GM12875 (cell line): ENCODE results near the gene CHD6.

ENCODE experiments used
- H3K4me3 ChIP-seq: one replicate; pipeline ENCODE4 v1.5.1; 2011; ENCODE audit warnings: low read depth, low read length, control low read depth
- TF ChIP-seq, protein P1 (sequence below): IDR thresholded peaks from 2 replicates; pipeline ENCODE4 v1.5.1; 2011; ENCODE audit warnings: low read depth, mild to moderate bottlenecking, control low read depth, inconsistent platforms, low read length, moderate library complexity, borderline replicate concordance; ENCODE audit not compliant: insufficient read depth

CHD6 gene

DNA sequence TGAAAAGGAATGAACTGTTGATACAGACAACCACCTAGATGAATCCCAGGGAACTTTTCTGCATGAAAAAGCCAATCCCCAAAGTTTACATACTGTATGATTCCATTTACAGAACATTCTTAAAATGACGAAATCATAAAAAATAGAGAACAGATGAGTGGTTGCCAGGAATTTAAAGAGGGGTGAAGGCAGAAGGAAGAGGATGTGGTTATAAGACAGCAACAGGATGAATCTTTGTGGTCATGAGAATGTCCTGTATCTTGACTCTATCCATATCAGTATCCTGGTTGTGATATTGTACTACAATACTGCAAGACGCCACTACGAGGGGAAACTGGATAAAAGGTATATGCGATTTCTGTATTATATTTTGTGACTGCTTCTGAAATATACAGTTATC is 181.5 kb downstream of the CHD6 start:
- TF ChIP-seq, protein P1, sequence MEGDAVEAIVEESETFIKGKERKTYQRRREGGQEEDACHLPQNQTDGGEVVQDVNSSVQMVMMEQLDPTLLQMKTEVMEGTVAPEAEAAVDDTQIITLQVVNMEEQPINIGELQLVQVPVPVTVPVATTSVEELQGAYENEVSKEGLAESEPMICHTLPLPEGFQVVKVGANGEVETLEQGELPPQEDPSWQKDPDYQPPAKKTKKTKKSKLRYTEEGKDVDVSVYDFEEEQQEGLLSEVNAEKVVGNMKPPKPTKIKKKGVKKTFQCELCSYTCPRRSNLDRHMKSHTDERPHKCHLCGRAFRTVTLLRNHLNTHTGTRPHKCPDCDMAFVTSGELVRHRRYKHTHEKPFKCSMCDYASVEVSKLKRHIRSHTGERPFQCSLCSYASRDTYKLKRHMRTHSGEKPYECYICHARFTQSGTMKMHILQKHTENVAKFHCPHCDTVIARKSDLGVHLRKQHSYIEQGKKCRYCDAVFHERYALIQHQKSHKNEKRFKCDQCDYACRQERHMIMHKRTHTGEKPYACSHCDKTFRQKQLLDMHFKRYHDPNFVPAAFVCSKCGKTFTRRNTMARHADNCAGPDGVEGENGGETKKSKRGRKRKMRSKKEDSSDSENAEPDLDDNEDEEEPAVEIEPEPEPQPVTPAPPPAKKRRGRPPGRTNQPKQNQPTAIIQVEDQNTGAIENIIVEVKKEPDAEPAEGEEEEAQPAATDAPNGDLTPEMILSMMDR: no peak

DNA sequence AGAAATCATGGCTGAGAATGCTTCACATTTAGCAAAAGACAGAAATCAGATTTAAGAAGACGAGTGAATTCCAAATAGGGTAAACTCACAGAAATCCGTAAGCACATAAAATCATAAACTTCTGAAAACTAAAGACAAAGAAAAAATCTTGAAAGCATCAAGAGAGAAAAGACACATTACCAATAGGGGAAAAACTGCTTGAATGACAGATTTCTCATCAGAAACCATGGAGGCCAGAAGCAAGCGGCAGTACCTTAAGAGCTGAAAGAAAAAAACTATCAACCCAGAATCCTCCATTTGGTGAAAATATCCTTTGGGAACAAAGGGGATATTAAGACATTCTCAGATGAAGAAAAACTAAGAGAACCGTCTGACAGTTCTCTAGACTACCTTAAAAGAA is 185.0 kb downstream of the CHD6 start:
- no peak overlapping the region for H3K4me3 ChIP-seq
- TF ChIP-seq, protein P1: no peak

More for the DNA sequence above, 181.5 kb downstream of the CHD6 start:
- H3K4me3 ChIP-seq: no peak overlapping the region

DNA sequence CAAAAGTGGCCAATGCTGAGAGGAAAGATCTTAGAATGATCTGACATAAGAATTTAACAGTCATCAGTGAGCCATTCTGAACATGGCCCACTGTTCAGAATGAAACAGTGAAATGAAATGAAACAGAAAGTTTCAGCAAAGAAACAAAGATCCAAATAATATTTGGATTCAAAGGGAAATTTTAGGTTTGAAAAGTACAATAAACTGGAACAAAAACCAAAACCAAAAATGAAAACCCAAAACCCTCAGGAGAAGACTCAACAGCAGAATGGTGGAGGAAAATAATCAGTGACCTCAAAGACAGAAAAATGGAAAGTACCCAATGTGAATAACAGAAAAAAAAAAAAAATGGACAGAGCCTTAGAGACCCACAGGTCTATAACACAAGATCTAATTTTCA is 185.4 kb downstream of the CHD6 start:
- H3K4me3 ChIP-seq: no peak overlapping the region

DNA sequence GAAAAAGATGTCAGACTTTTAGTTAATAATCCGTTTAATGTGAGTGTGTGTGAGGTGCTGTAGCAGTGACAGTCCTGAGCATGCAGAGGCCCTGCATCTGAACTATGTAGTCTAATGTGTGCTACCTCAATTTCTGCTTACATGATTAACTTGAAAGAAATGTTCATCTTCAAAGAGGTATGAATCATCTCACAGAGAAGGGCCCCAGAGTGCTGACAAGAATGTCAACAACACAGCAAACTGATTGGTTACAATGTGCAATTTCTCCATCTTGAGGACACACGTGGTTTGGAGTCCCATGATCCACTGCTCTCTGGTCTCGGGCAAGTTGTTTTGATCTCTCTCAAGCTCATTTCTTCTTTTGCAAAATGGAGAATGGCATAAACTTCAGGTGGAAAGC is 189.9 kb downstream of the CHD6 start:
- TF ChIP-seq, protein P1: no peak
- H3K4me3 ChIP-seq: no peak overlapping the region

More for the DNA sequence above, 185.4 kb downstream of the CHD6 start:
- TF ChIP-seq, protein P1: no peak

DNA sequence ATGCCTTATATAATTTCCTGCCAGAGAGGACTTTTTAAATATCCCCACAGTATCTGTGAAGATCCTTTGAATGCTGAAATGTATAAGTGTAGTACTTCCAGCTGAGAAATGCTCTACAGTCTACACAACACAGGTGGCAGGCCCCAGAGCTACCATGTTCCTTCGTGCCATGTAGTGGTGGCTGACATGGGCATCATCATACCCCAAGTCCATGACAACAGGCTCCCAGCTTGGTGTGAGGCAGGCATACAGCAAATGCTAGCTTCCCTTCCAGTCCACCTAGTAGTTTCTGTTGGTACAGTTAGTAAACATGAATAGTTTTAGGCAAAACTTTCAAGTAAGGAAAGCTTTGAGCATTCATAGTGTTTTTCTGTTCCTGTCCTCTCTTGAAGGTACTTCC is 190.3 kb downstream of the CHD6 start:
- H3K4me3 ChIP-seq: no peak overlapping the region
- TF ChIP-seq, protein P1: no peak

DNA sequence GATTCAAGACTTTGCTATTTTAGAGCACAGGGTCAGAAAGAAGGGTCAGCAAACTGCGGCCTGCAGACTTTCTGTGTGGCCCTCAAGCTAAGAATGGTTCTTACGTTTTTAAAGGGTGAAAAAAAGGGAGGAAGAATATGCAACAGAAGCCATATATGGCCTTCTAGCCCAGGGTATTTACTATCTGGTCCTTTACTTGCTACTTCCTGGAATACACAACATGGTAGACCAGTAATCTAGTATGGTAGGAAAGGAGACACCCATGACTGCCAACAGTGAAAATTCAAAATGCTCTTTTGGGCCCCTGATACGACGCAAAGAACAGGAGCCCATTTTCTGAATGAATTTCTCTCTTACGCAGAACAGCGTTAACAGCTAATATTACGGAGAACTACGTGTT is 191.2 kb downstream of the CHD6 start:
- TF ChIP-seq, protein P1: no peak
- H3K4me3 ChIP-seq: no peak overlapping the region

DNA sequence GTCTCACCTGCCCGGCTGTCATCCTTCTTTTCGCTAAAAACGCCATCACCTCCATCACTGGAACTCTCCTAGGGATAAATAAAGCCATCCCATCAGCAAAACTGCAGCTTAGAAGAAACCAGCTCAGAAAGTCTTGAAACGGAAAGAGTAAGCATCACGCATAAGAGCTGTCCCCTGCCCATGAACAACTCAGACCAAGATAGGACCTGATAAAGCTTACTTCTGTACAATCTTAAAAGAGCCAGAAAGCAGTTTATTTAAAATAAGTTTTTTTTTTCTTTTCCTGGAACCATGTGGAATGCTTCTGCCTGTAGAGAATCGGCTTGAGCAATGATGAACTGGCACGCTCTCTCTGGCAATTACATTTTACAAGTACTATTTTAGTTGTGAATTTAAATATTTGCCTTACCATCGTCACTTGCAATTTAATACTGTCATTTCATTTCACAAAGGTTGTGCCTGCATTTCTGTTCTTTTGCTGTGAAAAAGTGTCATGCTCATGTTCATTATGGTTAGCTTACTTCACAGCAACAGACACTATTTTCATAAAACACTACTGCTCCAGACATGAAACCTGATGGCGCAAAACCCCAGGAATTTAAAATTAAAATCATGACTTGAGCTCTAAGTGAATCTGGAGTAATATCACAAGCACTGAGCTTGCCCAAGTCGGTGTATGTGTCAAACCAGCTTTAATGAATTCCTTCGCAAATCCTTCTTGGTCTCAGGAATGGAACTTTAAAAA is 191.9 kb downstream of the CHD6 start:
- TF ChIP-seq, protein P1: no peak
- H3K4me3 ChIP-seq: no peak overlapping the region
